NCI-H524 treated with DMSO at 0.1 percent for 48 hours (cell line): Measurements from ENCODE around the gene TRPC1.

Experiments used
- DNase-seq: peaks from one replicate; lab custom pipeline; 2025; lab: John Stamatoyannopoulos, UW

The TRPC1 gene

GRCh38 chr3:142754494-142754893 lies 30.7 kb downstream of the TRPC1 start:
- no peak for DNase-seq

DNA sequence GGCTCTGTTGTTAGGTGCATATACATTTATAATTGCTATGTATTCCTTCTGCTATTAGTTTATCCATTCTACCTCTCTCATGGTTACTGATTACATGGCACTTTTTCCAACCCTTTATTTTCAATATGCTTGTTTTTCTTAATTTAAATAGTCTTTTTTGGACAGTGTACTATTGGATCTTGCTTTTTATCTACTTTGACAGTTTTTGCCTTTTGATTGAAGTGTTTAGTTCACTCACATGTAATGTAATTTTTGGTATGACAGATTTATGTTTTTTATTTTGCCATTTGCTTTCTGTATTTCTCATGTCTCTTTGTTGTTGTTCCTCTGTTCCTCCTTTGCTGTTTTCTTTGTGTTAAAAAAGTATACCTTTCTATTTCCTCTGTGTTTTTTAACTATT lies 44.5 kb downstream of the TRPC1 start:
- DNase-seq, result no peak

DNA sequence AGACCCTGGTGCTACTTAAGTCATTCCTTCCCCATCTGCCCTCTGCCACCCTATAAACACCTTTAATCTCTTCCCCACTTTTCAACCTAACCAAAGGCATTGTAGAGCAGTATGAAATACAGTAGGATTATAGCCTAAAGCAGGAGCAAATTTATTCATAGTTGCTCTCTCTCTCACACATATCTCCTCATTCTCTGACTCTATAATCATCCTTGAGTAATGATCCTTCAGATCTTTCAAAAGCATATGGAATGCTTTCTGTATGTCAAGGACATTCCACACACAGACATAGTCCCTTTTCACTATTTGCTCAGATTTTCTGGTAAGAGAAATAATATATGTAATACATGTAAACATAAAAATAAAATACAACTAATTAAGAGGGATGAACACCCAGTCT lies 54.1 kb downstream of the TRPC1 start:
- DNase-seq, result peak; percentile 92

- DNase-seq, result no peak
Measured at GRCh38 chr3:142778541-142778940, 54.7 kb downstream of the TRPC1 start.

DNA sequence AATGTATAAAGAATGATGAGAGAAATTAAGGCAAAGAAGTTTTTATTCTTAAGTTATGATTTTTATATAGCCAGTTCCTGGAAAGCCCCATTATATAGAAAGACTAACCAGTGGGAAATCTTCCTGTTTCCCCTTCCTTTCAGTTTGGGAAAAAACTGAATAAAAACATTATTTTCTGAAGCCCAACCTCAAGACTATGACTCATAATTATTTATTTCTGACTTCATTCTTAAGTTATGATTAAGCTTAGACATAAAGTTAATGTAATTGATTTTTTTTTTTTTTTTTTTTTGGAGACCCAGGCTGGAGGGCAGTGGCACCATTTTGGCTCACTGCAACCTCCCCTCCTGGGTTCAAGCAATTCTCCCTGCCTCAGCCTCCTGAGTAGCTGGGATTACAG lies 55.8 kb downstream of the TRPC1 start:
- no peak for DNase-seq

DNA sequence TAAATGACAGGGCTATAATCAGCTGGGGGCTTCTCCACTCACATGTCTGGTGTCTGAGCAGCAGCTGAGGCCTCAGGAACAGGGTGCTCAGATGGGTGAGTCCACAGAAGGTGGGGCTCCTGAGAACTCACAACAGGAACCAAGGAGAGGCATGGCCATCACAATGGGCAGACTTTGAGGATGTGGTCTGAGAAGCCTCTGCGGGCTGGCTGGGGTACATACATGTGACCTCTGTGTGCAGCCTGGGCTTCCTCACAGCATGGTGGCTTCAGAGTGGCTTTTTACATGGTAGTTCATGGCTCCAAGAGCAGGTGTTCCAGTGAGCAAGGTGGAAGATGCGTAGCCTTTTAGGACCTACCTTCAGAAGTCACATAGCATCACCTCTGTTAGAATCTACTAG lies 58.8 kb downstream of the TRPC1 start:
- no peak for DNase-seq

GRCh38 chr3:142784228-142784627 lies 60.4 kb downstream of the TRPC1 start:
- no peak for DNase-seq

DNA sequence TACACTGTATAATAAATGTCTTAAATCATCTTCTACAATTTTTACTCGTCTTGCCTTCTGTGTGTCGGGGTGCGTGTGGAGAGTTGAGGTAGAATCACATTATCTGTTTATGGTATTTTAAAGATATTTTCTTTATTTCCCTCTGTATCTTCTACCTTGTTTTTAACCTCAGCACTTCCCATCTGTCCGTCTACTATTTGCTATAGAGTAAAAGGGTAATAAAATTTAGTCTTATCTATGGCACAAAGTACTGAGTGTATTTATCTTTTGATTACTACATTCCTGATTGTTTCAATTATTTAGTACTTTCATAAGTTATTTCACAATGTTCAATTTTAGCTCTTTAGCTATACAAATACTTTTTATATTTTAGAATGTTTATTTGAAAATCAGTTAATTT lies 62.2 kb downstream of the TRPC1 start:
- DNase-seq, result no peak

DNA sequence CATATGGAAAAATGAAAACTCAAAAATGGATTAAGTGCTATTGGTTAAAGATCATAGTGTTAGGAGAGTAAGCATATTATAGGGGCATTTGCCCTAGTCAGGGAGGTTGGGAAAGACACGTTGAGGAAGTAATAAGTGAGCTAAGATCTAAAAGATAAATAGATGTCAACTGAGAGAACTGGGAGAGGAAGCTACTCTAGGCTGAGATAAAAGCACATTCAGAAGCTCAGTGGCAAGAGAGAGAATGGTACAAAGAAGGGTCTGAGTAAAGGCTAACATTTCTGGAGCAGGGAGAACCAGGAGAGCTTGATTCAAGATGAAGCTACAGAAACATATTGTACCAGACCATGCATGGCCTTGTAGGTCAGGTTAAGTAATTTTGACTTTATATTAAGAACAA lies 63.9 kb downstream of the TRPC1 start:
- DNase-seq, result no peak

DNA sequence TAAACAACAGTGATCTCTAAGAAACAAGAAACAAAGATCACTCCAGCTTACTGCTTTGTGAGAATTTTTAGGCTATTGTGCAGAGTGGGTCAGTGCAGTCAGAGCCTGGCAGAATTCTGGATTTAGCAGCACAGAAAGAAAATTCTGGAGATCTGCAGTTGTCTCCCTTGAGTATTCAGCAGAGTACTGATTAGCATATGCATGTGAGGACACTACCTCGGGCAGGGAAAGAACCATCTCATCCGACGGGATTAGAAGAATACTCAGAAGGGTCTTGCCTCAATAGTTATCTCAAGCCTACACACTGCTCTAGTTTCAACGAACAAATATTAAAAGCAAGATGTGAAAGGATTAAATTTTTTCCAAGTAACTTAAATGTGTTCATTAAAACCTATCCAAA lies 70.7 kb downstream of the TRPC1 start:
- peak; percentile 56 for DNase-seq

GRCh38 chr3:142795332-142795731 lies 71.5 kb downstream of the TRPC1 start:
- no peak for DNase-seq

DNA sequence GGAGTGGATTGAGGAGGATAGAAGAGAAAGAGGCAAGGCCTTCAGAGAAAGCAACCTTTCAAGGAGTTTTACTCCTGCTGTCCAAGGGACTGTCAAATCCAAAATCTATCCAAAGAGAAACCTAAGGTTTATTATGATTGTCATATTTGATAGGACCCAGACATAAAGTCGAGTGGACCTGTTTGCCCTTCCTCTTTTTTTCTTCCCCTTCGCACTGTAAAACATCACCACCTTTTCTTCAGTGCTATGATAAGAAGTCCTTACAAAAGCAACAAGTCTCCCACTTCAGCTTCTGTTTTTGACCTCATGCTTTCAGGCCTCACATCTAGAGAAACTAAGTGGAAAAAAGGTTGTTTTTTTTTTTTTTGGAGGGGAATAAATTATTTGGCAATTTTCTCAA lies 73.0 kb downstream of the TRPC1 start:
- no peak for DNase-seq

DNA sequence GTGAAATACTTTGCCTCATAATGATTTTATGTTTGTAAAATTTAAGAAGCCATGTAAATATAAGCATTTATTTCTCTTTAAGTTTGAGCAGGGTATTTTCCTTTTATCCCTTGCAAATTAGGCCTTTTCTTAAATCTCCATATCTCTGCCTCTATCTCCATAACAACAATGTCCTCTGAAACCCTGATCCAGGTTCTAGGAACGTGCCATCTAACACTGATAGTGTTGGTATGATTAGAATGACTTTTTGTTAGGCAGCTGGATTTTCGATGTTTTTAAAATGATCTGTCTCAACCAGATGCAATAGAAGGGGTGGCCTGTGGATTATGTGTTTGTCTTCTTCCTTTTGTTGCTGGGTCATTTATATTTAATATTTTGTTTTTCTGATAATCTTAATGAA lies 77.9 kb downstream of the TRPC1 start:
- DNase-seq, result no peak

GRCh38 chr3:142802891-142803290 lies 79.1 kb downstream of the TRPC1 start:
- DNase-seq, result no peak

- no peak for DNase-seq
Measured at GRCh38 chr3:142808103-142808917, 84.5 kb downstream of the TRPC1 start.

DNA sequence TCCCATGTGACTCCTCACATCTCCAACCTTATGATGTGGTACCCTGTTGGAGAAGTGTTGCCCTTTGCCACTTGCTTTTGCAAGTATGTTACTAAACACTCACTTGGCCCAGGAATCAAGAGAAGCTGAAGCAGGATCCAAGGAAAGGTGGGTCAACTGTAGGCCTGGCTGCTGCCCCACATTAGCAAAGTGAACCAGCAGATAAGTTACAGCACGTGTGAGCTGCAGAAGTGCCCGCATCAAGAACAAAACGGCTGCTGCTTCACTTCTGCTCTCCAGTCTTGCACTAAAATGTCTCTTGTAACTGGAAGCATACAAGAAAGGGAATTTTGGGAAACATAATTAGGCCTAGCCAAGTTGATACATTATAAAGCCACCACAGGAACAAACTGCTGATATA lies 85.4 kb downstream of the TRPC1 start:
- no peak for DNase-seq

- no peak for DNase-seq
Measured at GRCh38 chr3:142815803-142816202, 92.0 kb downstream of the TRPC1 start.

DNA sequence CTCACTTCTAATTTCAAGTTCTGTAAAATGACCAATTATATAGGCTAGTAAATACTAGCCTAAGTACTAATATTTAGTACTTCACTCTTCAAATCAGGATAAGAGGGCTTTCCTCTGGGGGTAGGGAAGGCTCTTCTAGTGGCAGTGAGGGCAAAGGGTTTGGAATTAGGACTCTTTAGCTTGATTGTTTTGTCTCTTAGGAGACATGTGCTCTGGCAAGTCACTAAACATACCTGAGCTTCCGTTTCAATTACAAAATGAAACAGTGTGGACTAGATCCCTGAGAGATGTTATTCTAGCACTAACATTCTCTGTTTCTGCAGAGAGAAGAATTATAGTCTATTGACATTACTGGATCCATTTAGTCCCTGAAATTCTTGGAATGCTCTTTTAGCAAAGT lies 93.5 kb downstream of the TRPC1 start:
- no peak for DNase-seq

DNA sequence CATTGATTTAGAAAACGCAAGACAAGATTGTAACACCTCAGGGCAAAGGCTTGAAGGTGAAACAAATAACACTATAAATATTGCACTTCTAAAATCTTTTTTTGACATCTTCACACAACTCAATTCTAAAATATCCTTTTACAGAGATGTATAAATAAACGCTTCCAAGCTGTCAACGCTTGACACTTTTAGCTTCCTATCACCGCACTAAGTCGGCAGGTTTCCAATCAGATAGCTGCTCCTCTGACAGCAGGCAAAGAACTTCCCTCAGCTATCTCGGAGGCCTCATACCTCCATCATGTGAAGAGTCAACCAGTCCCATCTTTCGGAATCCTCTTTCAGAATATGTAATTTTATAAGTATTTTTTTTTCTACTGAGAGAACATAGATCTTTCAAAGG lies 94.1 kb downstream of the TRPC1 start:
- no peak for DNase-seq

GRCh38 chr3:142818651-142819050 lies 94.8 kb downstream of the TRPC1 start:
- no peak for DNase-seq

DNA sequence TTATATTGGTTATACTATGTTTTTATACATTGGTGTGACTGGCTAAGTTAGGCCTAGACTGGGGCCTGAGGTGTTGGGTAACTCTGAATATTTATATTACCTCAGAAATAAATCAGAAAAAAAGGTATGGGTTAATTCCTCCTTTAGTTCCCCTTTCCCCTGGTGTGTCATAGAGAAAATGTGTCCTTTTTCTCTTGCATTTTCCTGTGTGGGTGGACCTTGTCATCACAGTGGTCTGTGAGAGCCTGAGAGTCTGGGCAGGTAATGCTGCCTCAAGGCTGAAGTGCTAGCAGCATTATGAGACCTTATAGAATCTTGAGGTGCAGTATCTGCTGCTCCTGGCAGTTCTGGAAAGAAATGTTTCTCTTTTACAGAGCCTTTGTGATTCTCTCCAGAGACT lies 95.3 kb downstream of the TRPC1 start:
- DNase-seq, result no peak

DNA sequence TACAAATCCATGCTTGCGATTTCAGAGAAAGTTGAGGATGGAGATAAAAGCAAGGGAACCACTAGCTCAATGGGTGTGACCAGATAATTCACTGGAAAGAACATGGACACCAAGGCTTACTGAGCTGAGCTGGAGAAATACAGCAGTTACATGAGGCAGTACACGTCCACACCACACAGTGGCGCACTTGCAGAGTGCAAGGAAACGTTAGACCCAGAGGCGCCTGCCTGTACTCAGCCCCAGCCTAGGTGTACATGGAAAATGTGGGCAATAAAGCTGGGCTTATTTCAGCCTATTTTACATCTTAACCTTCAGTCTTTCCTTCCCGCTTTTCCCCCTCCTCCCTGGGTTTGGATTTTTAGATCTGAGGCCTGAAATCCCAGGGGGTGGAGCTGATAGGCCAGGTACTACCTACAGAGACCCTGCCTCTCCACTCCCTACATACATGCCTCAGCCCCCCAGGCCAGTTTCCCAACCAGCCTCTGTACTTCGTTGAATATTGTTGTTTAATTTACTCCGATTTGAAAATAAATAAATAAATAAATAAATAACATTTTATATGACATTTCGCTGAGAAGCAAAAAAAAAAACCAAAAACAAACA lies 105.0 kb downstream of the TRPC1 start:
- no peak for DNase-seq

DNA sequence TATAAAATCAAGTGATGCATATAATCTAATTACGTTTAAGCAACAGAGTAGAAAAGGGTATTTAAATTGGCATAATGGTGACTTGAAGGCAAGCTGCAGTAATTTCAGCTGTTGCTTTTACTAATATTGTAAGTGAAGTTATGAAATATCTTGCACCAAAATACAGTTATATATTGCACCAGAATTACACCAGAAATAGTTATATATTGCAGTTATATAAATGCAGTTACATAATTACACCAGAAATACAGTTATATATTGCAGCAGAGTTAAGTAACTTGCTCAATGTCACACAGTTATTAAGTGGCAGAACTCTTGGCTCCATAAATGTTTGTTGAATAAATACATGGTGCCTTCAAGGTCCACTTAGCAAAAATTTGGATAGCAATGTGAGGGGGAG lies 113.7 kb downstream of the TRPC1 start:
- DNase-seq, result no peak

DNA sequence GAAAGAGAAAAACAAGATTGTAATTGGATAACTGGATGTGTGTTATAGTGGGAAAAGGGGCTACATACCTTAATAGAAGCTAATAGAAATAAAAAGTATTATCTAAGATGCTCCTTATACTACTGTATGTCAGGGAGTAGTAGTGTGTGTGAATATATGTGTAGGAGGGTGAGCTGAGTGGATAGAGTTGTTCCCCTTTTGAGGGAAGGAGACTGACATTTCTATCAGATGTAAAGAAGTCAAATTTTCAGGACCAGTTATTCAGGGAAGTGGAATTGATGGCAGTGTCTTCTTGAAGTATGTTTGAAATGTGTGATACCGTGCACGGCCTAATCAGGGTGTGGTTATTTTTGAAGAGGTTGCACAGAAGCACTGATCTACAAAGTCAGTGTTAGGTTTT lies 116.0 kb downstream of the TRPC1 start:
- DNase-seq, result no peak
